ENCODE results near the gene PCDHB11. TPM values are rescaled to one million over a fixed set of nuclear protein-coding genes. Genes with fewer than 3 reads are reported as not detected.
"Not testable (repeated sequence)": the region's sequence is repeated elsewhere in the genome, so short reads cannot be mapped to it uniquely, and the experiment has no call there.

PCDHB11 gene
- total RNA-seq, 2 donors from 2014 or later, result 1.8 to 2.4 TPM

GRCh38 chr5:141213656-141214339 lies 14.4 kb downstream of the PCDHB11 start, which contains the start of gene PCDHB13:
Gene PCDHB13 (plus strand): TSS chr5:141213919. CDS start chr5:141214124, 205 bp downstream.
- Histone ChIP-seq H3K4me3 (peak within 1 kb of the TSS; percentile 1 to 37), H3K9me3 (peaks cover 6 to 86% of the 10 kb centered on the region in 2 donors)
- H3K36me3 ChIP-seq, H3K27me3 ChIP-seq, H3K4me1 ChIP-seq, H3K27ac ChIP-seq: not testable (repeated sequence)
- TF ChIP-seq CTCF (IDR thresholded peaks at IDR 0.05), result peak in 1 of 2 donors; percentile 65
- peak; percentile 66 for DNase-seq (ENCODE audit: low spot score)

- H3K4me1 ChIP-seq; H3K4me3 ChIP-seq; H3K27ac ChIP-seq; DNase-seq (ENCODE audit: low spot score); H3K27me3 ChIP-seq; H3K36me3 ChIP-seq: not testable (repeated sequence)
- H3K9me3 ChIP-seq, result peaks cover 3 to 86% of the 10 kb centered on the region in 2 donors
Observed at GRCh38 chr5:141214583-141214982, 15.2 kb downstream of the PCDHB11 start.

- not testable (repeated sequence) for H3K27ac ChIP-seq; DNase-seq (ENCODE audit: low spot score); H3K4me3 ChIP-seq; H3K4me1 ChIP-seq; H3K27me3 ChIP-seq; H3K36me3 ChIP-seq
- H3K9me3 ChIP-seq, result peaks cover 3 to 87% of the 10 kb centered on the region in 2 donors
Observed at GRCh38 chr5:141215504-141215903, 16.1 kb downstream of the PCDHB11 start.

- H3K9me3 ChIP-seq, result peaks cover 3 to 89% of the 10 kb centered on the region in 2 donors
- H3K36me3 ChIP-seq; DNase-seq (ENCODE audit: low spot score); H3K4me1 ChIP-seq; H3K27ac ChIP-seq; H3K4me3 ChIP-seq; H3K27me3 ChIP-seq: not testable (repeated sequence)
Observed at GRCh38 chr5:141216035-141216434, 16.6 kb downstream of the PCDHB11 start.

- no peak for DNase-seq (ENCODE audit: low spot score)
- peaks cover 24 to 95% of the 10 kb centered on the region in 2 donors for H3K9me3 ChIP-seq
- H3K4me1 ChIP-seq, result no peaks in the 10 kb centered on the region
- H3K4me3 ChIP-seq, result no peak within 1 kb of the TSS
- H3K36me3 ChIP-seq, result peaks cover 3% of the 10 kb centered on the region
- no peak within 1 kb of the TSS for H3K27ac ChIP-seq
- H3K27me3 ChIP-seq, result no peaks in the 10 kb centered on the region
- peak in 1 of 2 donors; percentile 20 for TF ChIP-seq CTCF (IDR thresholded peaks at IDR 0.05)
Observed at GRCh38 chr5:141223112-141223783, 23.8 kb downstream of the PCDHB11 start, which contains the start of gene PCDHB14. Gene PCDHB14 (plus strand): TSS chr5:141223343. CDS start chr5:141223506, 163 bp downstream.

- not testable (repeated sequence) for DNase-seq (ENCODE audit: low spot score); H3K36me3 ChIP-seq
Observed at GRCh38 chr5:141224844-141225243, 25.4 kb downstream of the PCDHB11 start.

GRCh38 chr5:141225421-141225820 lies 26.0 kb downstream of the PCDHB11 start:
- peaks cover 24 to 86% of the 10 kb centered on the region in 2 donors for H3K9me3 ChIP-seq
- H3K27ac ChIP-seq; H3K27me3 ChIP-seq; DNase-seq (ENCODE audit: low spot score); H3K36me3 ChIP-seq; H3K4me3 ChIP-seq; H3K4me1 ChIP-seq: not testable (repeated sequence)

More at GRCh38 chr5:141224844-141225243, 25.4 kb downstream of the PCDHB11 start:
- not testable (repeated sequence) for H3K27ac ChIP-seq, H3K4me1 ChIP-seq, H3K4me3 ChIP-seq, H3K27me3 ChIP-seq
- H3K9me3 ChIP-seq, result peaks cover 24 to 87% of the 10 kb centered on the region in 2 donors

- TF ChIP-seq CTCF (IDR thresholded peaks at IDR 0.05), result no peak
Observed at GRCh38 chr5:141234109-141234667, 34.8 kb downstream of the PCDHB11 start.

GRCh38 chr5:141235922-141236321 lies 36.5 kb downstream of the PCDHB11 start:
- DNase-seq (ENCODE audit: low spot score); H3K27me3 ChIP-seq; H3K4me3 ChIP-seq; H3K27ac ChIP-seq; H3K36me3 ChIP-seq; H3K4me1 ChIP-seq: not testable (repeated sequence)
- peaks cover 10 to 100% of the 10 kb centered on the region in 2 donors for H3K9me3 ChIP-seq

More at GRCh38 chr5:141234109-141234667, 34.8 kb downstream of the PCDHB11 start:
- Histone ChIP-seq H3K9me3 (peaks cover 10 to 92% of the 10 kb centered on the region in 2 donors), H3K4me1 (no peaks in the 10 kb centered on the region), H3K27me3 (no peaks in the 10 kb centered on the region), H3K27ac (no peak overlapping the region), H3K4me3 (no peak overlapping the region), H3K36me3 (no peaks in the 10 kb centered on the region)
- DNase-seq (ENCODE audit: low spot score), result no peak
